HG03064 (cell line): ENCODE results near the gene SSX2.
"Not testable (repeated sequence)": the region's sequence is repeated elsewhere in the genome, so short reads cannot be mapped to it uniquely, and the experiment has no call there.

Experiments used
- ATAC-seq: cut with Tn5 transposase; IDR thresholded peaks from one replicate; pipeline ENCODE4 v1.9.1; 2021; ENCODE audit warnings: low read depth; ENCODE audit not compliant: unreplicated experiment

Gene SSX2, protein sequence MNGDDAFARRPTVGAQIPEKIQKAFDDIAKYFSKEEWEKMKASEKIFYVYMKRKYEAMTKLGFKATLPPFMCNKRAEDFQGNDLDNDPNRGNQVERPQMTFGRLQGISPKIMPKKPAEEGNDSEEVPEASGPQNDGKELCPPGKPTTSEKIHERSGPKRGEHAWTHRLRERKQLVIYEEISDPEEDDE

DNA sequence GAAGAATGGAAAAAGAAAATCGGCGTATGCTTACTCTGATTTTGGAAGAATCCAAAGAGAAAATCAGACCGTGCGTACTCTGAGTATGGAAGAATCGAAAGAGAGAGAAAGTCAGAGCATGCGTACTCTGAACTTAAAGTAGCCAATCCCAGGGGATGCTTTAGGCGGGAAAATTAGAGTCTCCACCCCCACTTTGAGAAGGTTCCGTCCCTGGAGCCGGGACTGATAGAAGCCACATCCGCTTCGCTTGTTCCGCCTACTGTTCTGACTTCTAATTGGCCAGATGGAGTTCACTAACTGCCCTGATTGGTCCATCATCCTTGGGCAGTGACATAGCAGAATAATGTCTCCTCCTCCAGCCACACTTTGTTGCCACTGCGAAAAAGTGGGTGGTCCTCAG lies at the start of gene SSX2:
Gene SSX2, minus strand, starts transcription at position 101 of the 400 bp plus-strand sequence. CDS start 1,429 bp downstream, outside the sequence.
- ATAC-seq = not testable (repeated sequence)

DNA sequence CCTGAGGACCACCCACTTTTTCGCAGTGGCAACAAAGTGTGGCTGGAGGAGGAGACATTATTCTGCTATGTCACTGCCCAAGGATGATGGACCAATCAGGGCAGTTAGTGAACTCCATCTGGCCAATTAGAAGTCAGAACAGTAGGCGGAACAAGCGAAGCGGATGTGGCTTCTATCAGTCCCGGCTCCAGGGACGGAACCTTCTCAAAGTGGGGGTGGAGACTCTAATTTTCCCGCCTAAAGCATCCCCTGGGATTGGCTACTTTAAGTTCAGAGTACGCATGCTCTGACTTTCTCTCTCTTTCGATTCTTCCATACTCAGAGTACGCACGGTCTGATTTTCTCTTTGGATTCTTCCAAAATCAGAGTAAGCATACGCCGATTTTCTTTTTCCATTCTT lies 44.0 kb upstream of the SSX2 start, which contains the start of gene SSX2B:
Gene SSX2B, plus strand, starts transcription at position 301 of the 400 bp plus-strand sequence. CDS start 1,429 bp downstream, outside the sequence.
- not testable (repeated sequence) for ATAC-seq

DNA sequence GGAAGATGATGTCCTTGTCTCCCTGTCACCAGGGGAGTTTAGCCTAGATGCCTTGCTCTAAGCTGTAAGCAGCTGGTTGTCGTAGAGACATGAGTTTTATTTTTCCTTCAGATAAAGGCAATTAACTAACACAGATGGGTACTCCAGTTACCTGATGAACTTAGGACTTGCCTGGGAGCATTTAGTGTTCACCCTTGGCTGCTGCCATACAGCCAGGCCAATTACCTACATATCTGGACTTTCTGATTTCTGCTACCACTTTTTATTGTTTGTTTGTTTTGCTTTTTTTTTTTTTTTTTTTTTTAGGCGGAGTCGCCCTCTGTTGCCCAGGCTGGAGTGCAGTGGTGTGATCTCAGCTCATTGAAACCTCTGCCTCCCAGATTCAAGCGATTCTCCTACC lies 14.9 kb downstream of the SSX2 start:
- not testable (repeated sequence) for ATAC-seq

DNA sequence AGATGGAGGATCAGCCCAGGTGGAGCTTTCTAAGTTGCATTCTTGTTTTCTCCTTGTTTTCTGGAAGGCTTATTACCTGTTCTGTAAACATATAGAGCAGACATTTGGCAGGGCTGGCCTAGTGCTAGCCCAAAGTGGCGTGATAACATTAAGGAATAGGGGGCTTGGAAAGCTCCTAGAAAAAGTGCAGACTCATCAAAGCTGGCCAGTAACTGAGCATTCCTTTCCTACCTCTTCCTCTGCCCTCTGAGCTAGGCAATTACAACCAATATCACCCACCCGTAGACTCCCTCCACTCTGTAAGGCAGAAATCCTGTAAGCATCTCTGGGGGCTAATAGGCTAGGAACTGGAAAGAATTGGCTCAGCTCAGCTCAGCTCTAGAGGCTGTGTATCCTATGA lies 44.8 kb downstream of the SSX2 start:
- not testable (repeated sequence) for ATAC-seq

DNA sequence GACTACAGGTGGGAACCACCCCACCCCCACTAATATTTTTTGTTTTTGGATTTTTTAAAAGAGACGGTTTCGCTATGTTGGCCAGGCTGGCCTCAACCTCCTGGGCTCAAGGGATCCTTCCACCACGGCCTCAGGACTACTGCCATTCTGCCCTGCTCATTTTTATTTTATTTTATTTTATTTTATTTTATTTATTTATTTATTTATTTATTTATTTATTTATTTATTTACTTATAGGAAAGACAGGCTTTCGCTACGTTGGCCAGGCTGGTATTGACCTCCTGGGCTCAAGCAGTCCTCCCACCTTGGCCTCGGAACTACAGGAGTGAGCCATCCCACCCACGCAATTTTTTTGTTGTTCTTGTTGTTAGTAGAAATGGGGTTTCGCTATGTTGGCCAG lies 51.5 kb downstream of the SSX2 start:
- not testable (repeated sequence) for ATAC-seq

DNA sequence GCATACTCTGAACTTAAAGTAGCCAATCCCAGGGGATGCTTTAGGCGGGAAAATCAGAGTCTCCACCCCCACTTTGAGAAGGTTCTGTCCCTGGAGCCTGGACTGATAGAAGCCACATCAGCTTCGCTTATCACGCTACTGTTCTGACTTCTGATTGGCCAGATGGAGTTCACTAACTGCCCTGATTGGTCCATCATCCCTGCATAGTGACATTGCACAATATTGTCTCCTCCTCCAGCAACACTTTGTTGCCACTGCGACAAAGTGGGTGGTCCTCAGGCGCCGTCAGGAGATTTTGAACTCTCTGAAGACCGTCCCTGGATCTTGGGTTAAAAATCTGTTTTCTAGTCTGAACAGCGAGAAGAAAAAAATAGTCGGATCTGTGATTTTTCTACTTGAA lies 52.2 kb downstream of the SSX2 start, which contains the start of gene SSX7:
Gene SSX7, minus strand, starts transcription at position 101 of the 400 bp plus-strand sequence. CDS start 1,428 bp downstream, outside the sequence.
- ATAC-seq = not testable (repeated sequence)

DNA sequence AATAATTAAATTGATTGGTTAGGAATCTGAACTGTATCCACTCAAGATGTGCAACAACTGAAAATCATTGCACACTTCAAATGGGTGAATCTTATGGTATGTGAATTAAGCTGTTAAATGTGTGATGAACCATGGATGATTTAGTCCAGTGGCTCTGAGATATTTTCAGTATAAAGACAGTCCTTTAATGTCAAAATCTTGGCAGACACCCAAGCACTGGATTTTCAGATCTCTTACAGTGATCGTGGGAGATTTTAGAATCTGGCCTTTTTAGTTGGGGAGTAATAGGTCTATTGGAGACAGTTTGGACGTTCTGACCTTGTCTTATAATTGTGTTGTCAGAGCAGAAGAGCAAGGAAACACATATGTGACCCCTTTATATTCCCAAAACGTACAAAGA lies 56.3 kb downstream of the SSX2 start:
- ATAC-seq = not testable (repeated sequence)

DNA sequence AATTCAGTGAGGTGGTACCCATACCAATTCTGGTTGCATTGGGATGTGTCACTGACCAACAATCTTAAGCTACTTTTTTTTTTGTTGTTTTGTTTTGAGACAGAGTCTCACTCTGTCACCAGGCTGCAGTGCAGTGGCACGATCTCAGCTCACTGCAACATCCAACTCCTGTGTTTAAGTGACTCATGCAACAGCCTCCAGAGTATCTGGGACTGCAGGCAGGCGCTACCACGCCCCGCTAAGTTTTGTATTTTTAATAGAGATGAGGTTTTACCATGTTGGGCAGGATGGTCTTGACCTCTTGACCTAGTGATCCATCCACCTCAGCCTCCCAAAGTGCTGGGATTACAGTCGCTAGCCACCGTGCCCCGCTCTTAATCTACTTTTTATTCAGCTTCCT lies 58.0 kb downstream of the SSX2 start:
- not testable (repeated sequence) for ATAC-seq
